ENCODE data around the gene ULK4. TPM values are rescaled to one million over a fixed set of nuclear protein-coding genes. Genes with fewer than 3 reads are reported as not detected.
"Not testable (repeated sequence)": the region's sequence is repeated elsewhere in the genome, so short reads cannot be mapped to it uniquely, and the experiment has no call there.

The ULK4 gene
- total RNA-seq, 1 experiment from 2014 or later = 14.3 TPM

DNA sequence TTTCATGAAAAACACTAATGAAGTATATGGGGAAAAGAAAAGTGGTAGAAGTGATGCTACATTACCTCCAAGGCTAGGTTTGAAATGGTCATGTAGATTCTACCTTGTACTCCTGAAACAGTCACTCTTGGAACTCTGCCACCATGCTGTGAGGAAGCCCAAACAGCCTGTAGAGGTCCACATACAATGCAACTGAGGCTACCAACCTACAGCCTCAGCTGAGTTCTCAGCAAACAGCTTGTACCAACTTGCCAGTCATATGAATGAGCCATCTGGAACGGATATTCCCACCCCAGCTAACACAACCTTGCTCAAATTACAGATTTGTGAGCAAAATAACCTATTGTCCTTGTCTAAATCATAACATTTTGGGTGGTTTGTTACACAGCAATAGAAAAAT, 193.5 kb downstream of the ULK4 start:
- H3K4me1 ChIP-seq (ENCODE audit: control insufficient read depth, insufficient read depth, low read length) = no peaks in the 10 kb centered on the region
- no peak overlapping the region for H3K27ac ChIP-seq (ENCODE audit: low read length)
- TF ChIP-seq, protein P1, sequence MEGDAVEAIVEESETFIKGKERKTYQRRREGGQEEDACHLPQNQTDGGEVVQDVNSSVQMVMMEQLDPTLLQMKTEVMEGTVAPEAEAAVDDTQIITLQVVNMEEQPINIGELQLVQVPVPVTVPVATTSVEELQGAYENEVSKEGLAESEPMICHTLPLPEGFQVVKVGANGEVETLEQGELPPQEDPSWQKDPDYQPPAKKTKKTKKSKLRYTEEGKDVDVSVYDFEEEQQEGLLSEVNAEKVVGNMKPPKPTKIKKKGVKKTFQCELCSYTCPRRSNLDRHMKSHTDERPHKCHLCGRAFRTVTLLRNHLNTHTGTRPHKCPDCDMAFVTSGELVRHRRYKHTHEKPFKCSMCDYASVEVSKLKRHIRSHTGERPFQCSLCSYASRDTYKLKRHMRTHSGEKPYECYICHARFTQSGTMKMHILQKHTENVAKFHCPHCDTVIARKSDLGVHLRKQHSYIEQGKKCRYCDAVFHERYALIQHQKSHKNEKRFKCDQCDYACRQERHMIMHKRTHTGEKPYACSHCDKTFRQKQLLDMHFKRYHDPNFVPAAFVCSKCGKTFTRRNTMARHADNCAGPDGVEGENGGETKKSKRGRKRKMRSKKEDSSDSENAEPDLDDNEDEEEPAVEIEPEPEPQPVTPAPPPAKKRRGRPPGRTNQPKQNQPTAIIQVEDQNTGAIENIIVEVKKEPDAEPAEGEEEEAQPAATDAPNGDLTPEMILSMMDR (IDR thresholded peaks at IDR 0.05) = no peak
- TF ChIP-seq POLR2AphosphoS5 (IDR thresholded peaks at IDR 0.05; ENCODE audit: low read depth, low read length) (no peak), TCF7L2 (IDR thresholded peaks at IDR 0.05; ENCODE audit: low read depth, low read length) (no peak), SIN3A (IDR thresholded peaks at IDR 0.05; ENCODE audit: borderline replicate concordance, insufficient read depth, low read depth, low read length) (no peak)
- TF ChIP-seq, protein P2, sequence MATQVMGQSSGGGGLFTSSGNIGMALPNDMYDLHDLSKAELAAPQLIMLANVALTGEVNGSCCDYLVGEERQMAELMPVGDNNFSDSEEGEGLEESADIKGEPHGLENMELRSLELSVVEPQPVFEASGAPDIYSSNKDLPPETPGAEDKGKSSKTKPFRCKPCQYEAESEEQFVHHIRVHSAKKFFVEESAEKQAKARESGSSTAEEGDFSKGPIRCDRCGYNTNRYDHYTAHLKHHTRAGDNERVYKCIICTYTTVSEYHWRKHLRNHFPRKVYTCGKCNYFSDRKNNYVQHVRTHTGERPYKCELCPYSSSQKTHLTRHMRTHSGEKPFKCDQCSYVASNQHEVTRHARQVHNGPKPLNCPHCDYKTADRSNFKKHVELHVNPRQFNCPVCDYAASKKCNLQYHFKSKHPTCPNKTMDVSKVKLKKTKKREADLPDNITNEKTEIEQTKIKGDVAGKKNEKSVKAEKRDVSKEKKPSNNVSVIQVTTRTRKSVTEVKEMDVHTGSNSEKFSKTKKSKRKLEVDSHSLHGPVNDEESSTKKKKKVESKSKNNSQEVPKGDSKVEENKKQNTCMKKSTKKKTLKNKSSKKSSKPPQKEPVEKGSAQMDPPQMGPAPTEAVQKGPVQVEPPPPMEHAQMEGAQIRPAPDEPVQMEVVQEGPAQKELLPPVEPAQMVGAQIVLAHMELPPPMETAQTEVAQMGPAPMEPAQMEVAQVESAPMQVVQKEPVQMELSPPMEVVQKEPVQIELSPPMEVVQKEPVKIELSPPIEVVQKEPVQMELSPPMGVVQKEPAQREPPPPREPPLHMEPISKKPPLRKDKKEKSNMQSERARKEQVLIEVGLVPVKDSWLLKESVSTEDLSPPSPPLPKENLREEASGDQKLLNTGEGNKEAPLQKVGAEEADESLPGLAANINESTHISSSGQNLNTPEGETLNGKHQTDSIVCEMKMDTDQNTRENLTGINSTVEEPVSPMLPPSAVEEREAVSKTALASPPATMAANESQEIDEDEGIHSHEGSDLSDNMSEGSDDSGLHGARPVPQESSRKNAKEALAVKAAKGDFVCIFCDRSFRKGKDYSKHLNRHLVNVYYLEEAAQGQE (IDR thresholded peaks at IDR 0.05; ENCODE audit: insufficient read depth in 1 of 2, low read depth in 2 of 2, low read length in 1 of 2) = no peak
- no peaks in the 10 kb centered on the region for H3K9me3 ChIP-seq (ENCODE audit: control insufficient read depth, insufficient read depth, low read depth, low read length)
- intact Hi-C loops (cut with micrococcal nuclease; ENCODE audit: unreplicated experiment) (no loop called here), in situ Hi-C loops (cut with HindIII; ENCODE audit: low pct_unique_long_range_greater_than_20kb, low sequenced_read_pairs) (no loop called here)
- DNase-seq (ENCODE audit: low read depth, low spot score) = no peak
- ATAC-seq = no peak
- ChIA-PET CTCF (no interaction called here), POLR2A (no interaction called here)
- H3K4me3 ChIP-seq (ENCODE audit: low read depth in 2 of 2, low read length in 2 of 2) = no peak overlapping the region
- H3K27me3 ChIP-seq (ENCODE audit: control insufficient read depth, insufficient read depth, low read length) = no peaks in the 10 kb centered on the region
- no TSS peak for BruUV-seq (replicated peaks)
- H3K36me3 ChIP-seq (ENCODE audit: control insufficient read depth, insufficient read depth, low read length) = no peaks in the 10 kb centered on the region

DNA sequence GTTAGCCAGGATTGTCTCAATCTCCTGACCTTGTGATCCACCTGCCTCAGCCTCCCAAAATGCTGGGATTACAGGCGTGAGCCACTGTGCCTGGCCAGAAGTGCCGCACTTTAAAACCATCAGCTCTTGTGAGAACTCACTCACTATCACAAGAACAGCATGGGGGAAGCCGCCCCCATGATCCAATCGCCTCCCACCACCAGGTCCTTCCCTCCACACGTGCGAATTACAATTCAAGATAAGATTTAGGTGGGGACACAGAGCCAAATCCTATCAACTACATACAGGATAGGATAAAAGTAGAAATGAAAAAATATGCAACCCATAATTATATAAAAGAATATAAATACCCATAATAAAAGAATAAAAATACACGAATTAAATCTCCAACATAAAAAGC, 199.0 kb downstream of the ULK4 start:
- intact Hi-C loops (cut with micrococcal nuclease; ENCODE audit: unreplicated experiment); H3K27ac ChIP-seq (ENCODE audit: low read length); in situ Hi-C loops (cut with HindIII; ENCODE audit: low pct_unique_long_range_greater_than_20kb, low sequenced_read_pairs); H3K9me3 ChIP-seq (ENCODE audit: control insufficient read depth, insufficient read depth, low read depth, low read length); ATAC-seq; BruUV-seq (replicated peaks); H3K4me1 ChIP-seq (ENCODE audit: control insufficient read depth, insufficient read depth, low read length); H3K27me3 ChIP-seq (ENCODE audit: control insufficient read depth, insufficient read depth, low read length); DNase-seq (ENCODE audit: low read depth, low spot score); H3K36me3 ChIP-seq (ENCODE audit: control insufficient read depth, insufficient read depth, low read length); POLR2A ChIA-PET; H3K4me3 ChIP-seq (ENCODE audit: low read depth in 2 of 2, low read length in 2 of 2); CTCF ChIA-PET: not testable (repeated sequence)

DNA sequence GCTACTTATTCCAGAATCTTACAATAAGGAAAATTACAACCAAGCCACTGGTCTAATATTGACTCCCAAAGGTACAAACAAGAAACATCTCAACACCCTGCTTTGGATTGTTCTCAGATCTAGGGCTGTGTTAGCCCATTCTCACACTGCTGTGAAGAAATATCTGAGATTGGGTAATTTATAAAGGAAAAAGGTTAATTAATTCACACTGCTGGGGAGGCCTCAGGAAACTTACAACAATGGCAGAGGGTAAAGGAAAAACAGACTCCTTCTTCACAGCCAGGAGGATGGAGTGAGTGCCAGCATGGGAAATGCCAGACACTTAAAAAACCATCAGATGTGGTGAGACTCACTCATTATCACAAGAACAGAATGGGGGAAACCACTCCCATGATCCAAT, 208.3 kb downstream of the ULK4 start:
- no TSS peak for BruUV-seq (replicated peaks)
- ChIA-PET POLR2A (no interaction called here), CTCF (no interaction called here)
- Histone ChIP-seq H3K36me3 (ENCODE audit: control insufficient read depth, insufficient read depth, low read length) (no peaks in the 10 kb centered on the region), H3K27ac (ENCODE audit: low read length) (no peak overlapping the region), H3K4me1 (ENCODE audit: control insufficient read depth, insufficient read depth, low read length) (no peaks in the 10 kb centered on the region), H3K4me3 (ENCODE audit: low read depth in 2 of 2, low read length in 2 of 2) (no peak overlapping the region), H3K9me3 (ENCODE audit: control insufficient read depth, insufficient read depth, low read depth, low read length) (no peaks in the 10 kb centered on the region), H3K27me3 (ENCODE audit: control insufficient read depth, insufficient read depth, low read length) (no peaks in the 10 kb centered on the region)
- no peak for DNase-seq (ENCODE audit: low read depth, low spot score)
- ATAC-seq = no peak
- in situ Hi-C loops (cut with HindIII; ENCODE audit: low pct_unique_long_range_greater_than_20kb, low sequenced_read_pairs) = no loop called here
- intact Hi-C loops (cut with micrococcal nuclease; ENCODE audit: unreplicated experiment) = no loop called here
- TF ChIP-seq SIN3A (IDR thresholded peaks at IDR 0.05; ENCODE audit: borderline replicate concordance, insufficient read depth, low read depth, low read length) = no peak
